Left renal pelvis (tissue), 4 donors: ENCODE data around the gene LRFN2. TPM values are rescaled to one million over a fixed set of nuclear protein-coding genes. Genes with fewer than 3 reads are reported as not detected.

ENCODE experiments used
- DNase-seq, 4 donors: peaks; one replicate each; pipeline ENCODE4 v3.0.0-alpha.2; 2013; ENCODE audit warnings: low read depth in 4 of 4, low spot score in 3 of 4
- polyA plus RNA-seq, 4 donors: library from polyadenylated mRNA; unstranded; fragments of 120-200 nt; gene quantifications; one replicate each; pipeline ENCODE4 v1.2.1, GENCODE V29; 2013; ENCODE audit not compliant: insufficient read length in 4 of 4

The LRFN2 gene
- polyA plus RNA-seq, 4 donors: 0.85 to 1.1 (median 1.1) TPM

GRCh38 chr6:40484066-40484465 lies 103.1 kb downstream of the LRFN2 start:
- no peak for DNase-seq

GRCh38 chr6:40482532-40482931 lies 104.6 kb downstream of the LRFN2 start:
- DNase-seq: no peak

- no peak for DNase-seq
These were observed 106.5 kb downstream of the LRFN2 start for GRCh38 chr6:40480678-40481077.

- DNase-seq: no peak
These were observed 107.5 kb downstream of the LRFN2 start for GRCh38 chr6:40479706-40480105.

- no peak for DNase-seq
These were observed 109.7 kb downstream of the LRFN2 start for GRCh38 chr6:40477246-40478126.

- no peak for DNase-seq
These were observed 110.5 kb downstream of the LRFN2 start for GRCh38 chr6:40476673-40477072.

GRCh38 chr6:40474937-40475336 lies 112.2 kb downstream of the LRFN2 start:
- no peak for DNase-seq

- DNase-seq: no peak
These were observed 114.1 kb downstream of the LRFN2 start for GRCh38 chr6:40473026-40473425.

GRCh38 chr6:40472353-40472752 lies 114.8 kb downstream of the LRFN2 start:
- no peak for DNase-seq

- DNase-seq: no peak
These were observed 115.9 kb downstream of the LRFN2 start for GRCh38 chr6:40471243-40471642.

- DNase-seq: no peak
These were observed 117.8 kb downstream of the LRFN2 start for GRCh38 chr6:40469323-40469722.

GRCh38 chr6:40466986-40467539 lies 120.1 kb downstream of the LRFN2 start:
- no peak for DNase-seq

- DNase-seq: no peak
These were observed 125.5 kb downstream of the LRFN2 start for GRCh38 chr6:40461643-40462042.

- DNase-seq: no peak
These were observed 126.8 kb downstream of the LRFN2 start for GRCh38 chr6:40460380-40460779.

- no peak for DNase-seq
These were observed 129.9 kb downstream of the LRFN2 start for GRCh38 chr6:40457261-40457660.

GRCh38 chr6:40456390-40457013 lies 130.7 kb downstream of the LRFN2 start:
- DNase-seq: no peak

GRCh38 chr6:40455686-40456389 lies 131.3 kb downstream of the LRFN2 start:
- no peak for DNase-seq

- DNase-seq: no peak
These were observed 136.7 kb downstream of the LRFN2 start for GRCh38 chr6:40450483-40450882.

GRCh38 chr6:40444811-40445210 lies 142.4 kb downstream of the LRFN2 start:
- no peak for DNase-seq

- DNase-seq: no peak
These were observed 142.9 kb downstream of the LRFN2 start for GRCh38 chr6:40444312-40444711.

- DNase-seq: no peak
These were observed 143.3 kb downstream of the LRFN2 start for GRCh38 chr6:40443842-40444241.
